K562 (cell line): Measurements from ENCODE around the gene RAB6B. TPM values are rescaled to one million over a fixed set of nuclear protein-coding genes. Genes with fewer than 3 reads are reported as not detected.

Experiments
- ATAC-seq: fragments of 200-7000 bp; cut with Tn5 transposase; 3 replicates; pipeline ENCODE4 v1.9.1; 2020; ENCODE audit warnings: moderate library complexity
- BruUV-seq: library from RNA; stranded (reverse); fragments of 400-500 nt; replicated peaks from 2 replicates; lab custom pipeline; 2021; lab: Mats Ljungman, UMichigan
- CTCF ChIA-PET: fragments of 300-600 bp; formaldehyde crosslinking; extraction: SDS; loops from one replicate; lab custom pipeline; 2021; ENCODE audit warnings: low intra/inter-chr PET ratio; lab: Yijun Ruan, JAX
- POLR2A ChIA-PET: fragments of 300-600, 350-650 bp; sonication (Branson Sonifier 250); formaldehyde crosslinking; extraction: SDS; loops from one replicate; lab custom pipeline; 2021; ENCODE audit warnings: antibody characterized with exemption, inconsistent platforms; lab: Yijun Ruan, JAX
- DNase-seq, 4 experiments: peaks; one replicate each; pipeline versions ENCODE4 v3.0.0 to v3.0.0-alpha.2; 2011 to 2018; ENCODE audit warnings: low spot score in 3 of 4, mixed read lengths in 3 of 4; ENCODE audit errors: extremely low read depth in 1 of 4
- FAIRE-seq: peaks from 2 replicates; lab custom pipeline; 2011; peaks lifted over from hg19 to GRCh38; lab: Jason Lieb, UNC
- H2AFZ ChIP-seq: 2 replicates; pipeline ENCODE4 v1.6.0; 2011; ENCODE audit warnings: low read depth, low read length, control low read depth, inconsistent platforms
- H3K27ac ChIP-seq: fragments of 200-600 bp; 3 replicates; pipeline ENCODE4 v1.8.0; 2011; ENCODE audit warnings: low read depth, mild to moderate bottlenecking, control low read depth, inconsistent platforms, low read length, moderate library complexity, mixed read lengths; ENCODE audit errors: extremely low read depth
- H3K27me3 ChIP-seq, 2 experiments: fragments of 300-600 bp in 1 of 2; 2 replicates in 1 of 2; 3 replicates in 1 of 2; pipeline versions ENCODE4 v1.6.0 to v1.8.0; 2011; ENCODE audit warnings: inconsistent platforms in 2 of 2, low read length in 2 of 2, mild to moderate bottlenecking in 1 of 2, mixed read lengths in 1 of 2, moderate library complexity in 1 of 2; ENCODE audit not compliant: control insufficient read depth in 2 of 2, insufficient read depth in 2 of 2
- H3K36me3 ChIP-seq: fragments of 300-600 bp; 3 replicates; pipeline ENCODE4 v1.8.0; 2011; ENCODE audit warnings: mild to moderate bottlenecking, low read length, inconsistent platforms; ENCODE audit not compliant: control insufficient read depth, insufficient read depth
- H3K4me1 ChIP-seq, 2 experiments: fragments of 200-600 bp in 1 of 2; replicated peaks in 1 of 2; 2 replicates in 1 of 2; 3 replicates in 1 of 2; pipeline versions ENCODE4 v1.5.1 to v1.8.0; 2011; ENCODE audit warnings: inconsistent platforms in 2 of 2, low read length in 2 of 2, mild to moderate bottlenecking in 1 of 2, mixed read lengths in 1 of 2, moderate library complexity in 1 of 2; ENCODE audit not compliant: control insufficient read depth in 2 of 2, insufficient read depth in 2 of 2
- H3K4me2 ChIP-seq: 2 replicates; pipeline ENCODE4 v1.6.1; 2011; ENCODE audit warnings: low read length, control low read depth, inconsistent platforms, mixed read lengths; ENCODE audit not compliant: insufficient read depth
- H3K4me3 ChIP-seq: fragments of 200-600 bp; sonication (generic), shearing (Covaris generic); 2 replicates; pipeline ENCODE4 v1.5.1; 2016; ENCODE audit warnings: control low read depth, inconsistent platforms
- H3K79me2 ChIP-seq: fragments of 200-600 bp; 3 replicates; pipeline ENCODE4 v1.8.0; 2011; ENCODE audit warnings: low read length, inconsistent platforms; ENCODE audit not compliant: control insufficient read depth, insufficient read depth
- H3K9ac ChIP-seq, 2 experiments: 2 replicates each; pipeline versions ENCODE4 v1.6.0 to v1.6.1; 2011; ENCODE audit warnings: low read depth in 2 of 2, low read length in 2 of 2, control low read depth in 1 of 2, inconsistent platforms in 1 of 2, mild to moderate bottlenecking in 1 of 2, mixed read lengths in 1 of 2; ENCODE audit not compliant: insufficient read depth in 1 of 2
- H3K9me1 ChIP-seq: one replicate; pipeline ENCODE4 v1.6.0; 2011; ENCODE audit warnings: inconsistent platforms, mild to moderate bottlenecking, low read length, moderate library complexity; ENCODE audit not compliant: control insufficient read depth, insufficient read depth
- H3K9me3 ChIP-seq: replicated peaks from 2 replicates; pipeline ENCODE4 v1.5.1; 2011; ENCODE audit warnings: low read depth, low read length, inconsistent platforms; ENCODE audit not compliant: control insufficient read depth, insufficient read depth
- H4K20me1 ChIP-seq: replicated peaks from 2 replicates; pipeline ENCODE4 v1.6.1; 2011; ENCODE audit warnings: low read length, inconsistent platforms, mixed read lengths; ENCODE audit not compliant: control insufficient read depth, insufficient read depth
- ARID2 ChIP-seq: fragments of 450-650 bp; IDR thresholded peaks from 2 replicates; pipeline ENCODE4 v1.6.1; 2017; ENCODE audit warnings: antibody characterized with exemption, mild to moderate bottlenecking
- ARNT ChIP-seq, 2 experiments: fragments of 450-650 bp; IDR thresholded peaks; 2 replicates each; pipeline ENCODE4 v1.6.1; 2016; ENCODE audit warnings: mild to moderate bottlenecking in 1 of 2
- CREB1 ChIP-seq, 2 experiments: sonication (generic) in 1 of 2; formaldehyde crosslinking in 1 of 2; IDR thresholded peaks; 2 replicates each; pipeline versions ENCODE4 v1.6.1 to v1.8.0; 2012 to 2022; ENCODE audit warnings: inconsistent platforms in 1 of 2, mild to moderate bottlenecking in 1 of 2, missing genetic modification reagents in 1 of 2, moderate library complexity in 1 of 2
- EP400 ChIP-seq: fragments of 450-650 bp; IDR thresholded peaks from 2 replicates; pipeline ENCODE4 v1.6.1; 2017; ENCODE audit warnings: antibody characterized with exemption, mild to moderate bottlenecking, moderate library complexity
- FOXJ2 ChIP-seq: fragments of 200-800 bp; sonication (Bioruptor generic); IDR thresholded peaks from 2 replicates; pipeline ENCODE4 v1.6.1; 2016; ENCODE audit warnings: missing genetic modification characterization, missing compliant biosample characterization
- MAFF ChIP-seq: IDR thresholded peaks from 2 replicates; pipeline ENCODE4 v1.6.1; 2012; ENCODE audit warnings: low read length, improper control_type of control experiment
- NR1H2 ChIP-seq: sonication (generic); formaldehyde crosslinking; IDR thresholded peaks from 2 replicates; pipeline ENCODE4 v1.4.0; 2020; ENCODE audit warnings: mild to moderate bottlenecking, missing genetic modification reagents
- PTTG1 ChIP-seq: fragments of 450-650 bp; IDR thresholded peaks from 2 replicates; pipeline ENCODE4 v1.6.1; 2016; ENCODE audit warnings: low read depth, mild to moderate bottlenecking, missing genetic modification characterization, missing compliant biosample characterization
- PURB ChIP-seq: sonication (generic); formaldehyde crosslinking; IDR thresholded peaks from 2 replicates; pipeline ENCODE4 v1.9.0; 2021; ENCODE audit warnings: low read depth, mild to moderate bottlenecking, missing genetic modification reagents
- SMAD2 ChIP-seq: fragments of 150-350 bp; IDR thresholded peaks from 2 replicates; pipeline ENCODE4 v1.6.1; 2014; ENCODE audit warnings: low read depth, mild to moderate bottlenecking, low read length
- SREBF2 ChIP-seq: sonication (generic); formaldehyde crosslinking; IDR thresholded peaks from 2 replicates; pipeline ENCODE4 v1.4.0; 2020; ENCODE audit warnings: mild to moderate bottlenecking, missing genetic modification reagents
- ZNF316 ChIP-seq: fragments of 450-650 bp; IDR thresholded peaks from 2 replicates; pipeline ENCODE4 v1.6.1; 2016
- ZNF41 ChIP-seq: fragments of 250-450 bp; sonication (Bioruptor Pico); conservative IDR thresholded peaks from 2 replicates; pipeline ENCODE4 v1.4.0; 2020; ENCODE audit warnings: mild to moderate bottlenecking
- ZNF780A ChIP-seq: fragments of 250-450 bp; sonication (Bioruptor Pico); IDR thresholded peaks from 2 replicates; pipeline ENCODE4 v1.5.0; 2021; ENCODE audit warnings: mild to moderate bottlenecking
- WGBS: fragments of 100-300 bp; shearing (Covaris generic); methylation state at CpG from one replicate; pipeline ENCODE4 v1.1.6; 2016; ENCODE audit warnings: low coverage, mixed read lengths; ENCODE audit not compliant: insufficient coverage; ENCODE audit errors: missing lambda C conversion rate; 5-methylcytosine and 5-hydroxymethylcytosine counted together
- in situ Hi-C: fragments of 300-500 bp; cut with MboI; formaldehyde crosslinking; loops from 4 replicates; pipeline ENCODE4 v1.15.0; 2018; ENCODE audit warnings: inconsistent platforms, mixed read lengths
- intact Hi-C: fragments of 100-400 bp; cut with micrococcal nuclease; formaldehyde crosslinking; loops from 2 replicates; pipeline ENCODE4 v1.14.2; 2022
- polyA plus RNA-seq, 8 experiments: library from polyadenylated mRNA; depleted of rRNA in 4 of 8; stranded (reverse) in 5 of 8; unstranded in 3 of 8; fragments of >200 nt; fragmentation: Nextera tagmentation in 2 of 8; fragmentation: Illumina TruSeq in 1 of 8; extraction: Ambion mirVana in 2 of 8; extraction: Trizol in 1 of 8; gene quantifications; 2 replicates each; pipeline versions ENCODE4 v1.2.1 to v1.2.3, GENCODE V29; 2011 to 2014; ENCODE audit warnings: inconsistent platforms in 1 of 8, missing spikeins in 1 of 8
- total RNA-seq, 7 experiments: library from RNA; depleted of rRNA in 6 of 7; stranded (reverse); fragments of >200 nt in 6 of 7; fragmentation: Illumina TruSeq in 2 of 7; extraction: Trizol in 2 of 7; gene quantifications; 2 replicates each; pipeline versions ENCODE4 v1.2.1 to v1.2.3, GENCODE V29; 2011 to 2021; ENCODE audit warnings: low replicate concordance in 1 of 7
- TF ChIP-seq, protein P1 (sequence below): fragments of 450-650 bp; formaldehyde crosslinking; IDR thresholded peaks from 2 replicates; pipeline ENCODE4 v1.4.0; 2020; ENCODE audit warnings: mild to moderate bottlenecking
- TF ChIP-seq, protein P2 (sequence below): fragments of 250-450 bp; sonication (Bioruptor Pico); IDR thresholded peaks from 2 replicates; pipeline ENCODE4 v1.8.0; 2022; ENCODE audit warnings: moderate library complexity, mild to moderate bottlenecking, inconsistent platforms
- TF ChIP-seq, protein P3 (sequence below): fragments of 250-450 bp; sonication (Bioruptor Pico); IDR thresholded peaks from 2 replicates; pipeline ENCODE4 v1.5.0; 2022; ENCODE audit warnings: mild to moderate bottlenecking
- TF ChIP-seq, protein P4 (sequence below), 2 experiments: fragments of 250-450 bp in 1 of 2; fragments of 450-650 bp in 1 of 2; sonication (Bioruptor Pico) in 1 of 2; IDR thresholded peaks; 2 replicates each; pipeline versions ENCODE4 v1.6.1 to v1.8.0; 2016 to 2021; ENCODE audit warnings: mild to moderate bottlenecking in 2 of 2, moderate library complexity in 2 of 2, missing compliant biosample characterization in 1 of 2, missing genetic modification characterization in 1 of 2

Gene RAB6B
- total and polyA plus RNA-seq, 9 of the 15 experiments (the other 6 are each of a cell fraction or from before 2014, with no cell fraction given), result 0.60 to 18.1 (median 1.5) TPM

GRCh38 chr3:133872781-133873180, 22.9 kb downstream of the RAB6B start (continued):
- TF ChIP-seq, protein P1, sequence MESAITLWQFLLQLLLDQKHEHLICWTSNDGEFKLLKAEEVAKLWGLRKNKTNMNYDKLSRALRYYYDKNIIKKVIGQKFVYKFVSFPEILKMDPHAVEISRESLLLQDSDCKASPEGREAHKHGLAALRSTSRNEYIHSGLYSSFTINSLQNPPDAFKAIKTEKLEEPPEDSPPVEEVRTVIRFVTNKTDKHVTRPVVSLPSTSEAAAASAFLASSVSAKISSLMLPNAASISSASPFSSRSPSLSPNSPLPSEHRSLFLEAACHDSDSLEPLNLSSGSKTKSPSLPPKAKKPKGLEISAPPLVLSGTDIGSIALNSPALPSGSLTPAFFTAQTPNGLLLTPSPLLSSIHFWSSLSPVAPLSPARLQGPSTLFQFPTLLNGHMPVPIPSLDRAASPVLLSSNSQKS (CRISPR knock-in tag), result no peak

DNA sequence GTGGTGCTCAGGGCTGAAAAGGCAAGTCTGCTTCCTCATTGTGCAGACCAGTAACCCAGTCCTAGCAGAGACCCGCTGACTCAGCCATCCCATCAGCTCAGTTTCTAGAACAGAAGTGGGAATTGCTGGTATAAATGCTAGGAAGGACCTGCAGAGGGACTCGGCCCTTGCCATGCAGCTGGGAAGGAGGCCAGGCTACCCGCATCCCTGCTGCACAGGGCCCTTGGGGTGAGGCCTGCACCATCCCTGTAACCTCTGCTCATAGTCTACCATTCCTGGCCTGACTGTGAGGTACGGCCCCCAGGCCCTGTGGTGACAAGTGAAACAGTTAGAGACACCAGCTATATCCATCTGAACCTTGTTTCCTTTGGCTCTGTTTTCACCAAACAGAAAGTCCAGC, 23.5 kb downstream of the RAB6B start:
- ATAC-seq (no peak), DNase-seq (no peak), FAIRE-seq (no peak)
- ChIA-PET CTCF (no interaction called here), POLR2A (interaction anchor here (1.1 kb wide), 1 partner anchor 8 kb away, joined by 3 read pairs; no protein-coding TSS in a partner anchor)
- peak overlapping the region in 1 of 2 experiments; percentile 64; a peak in 2 of 4 replicates for H3K9ac ChIP-seq
- H3K4me2 ChIP-seq, result no peak overlapping the region
- peaks cover 0 to 9% of the 10 kb centered on the region in 2 experiments; a peak in 3 of 5 replicates for H3K4me1 ChIP-seq
- intact Hi-C loops, result no loop called here
- in situ Hi-C loops, result no loop called here
- BruUV-seq, result no TSS peak
- 62% methylated on average over 3 of the region's 4 CpGs for WGBS
- no peak overlapping the region for H2AFZ ChIP-seq
- H4K20me1 ChIP-seq, result no peaks in the 10 kb centered on the region
- H3K27ac ChIP-seq, result no peak overlapping the region
- H3K36me3 ChIP-seq, result no peaks in the 10 kb centered on the region; the same call in 2 of the 3 replicates
- H3K79me2 ChIP-seq, result 0 out of 3 replicates have a peak, but pooled peaks cover 4% of the 10 kb centered on the region
- no peaks in the 10 kb centered on the region for H3K27me3 ChIP-seq
- no peak overlapping the region for H3K4me3 ChIP-seq
- H3K9me3 ChIP-seq, result no peaks in the 10 kb centered on the region
- no peaks in the 10 kb centered on the region for H3K9me1 ChIP-seq
- TF ChIP-seq SREBF2 (CRISPR knock-in tag) (no peak), ZNF41 (CRISPR knock-in tag) (no peak), ZNF780A (CRISPR knock-in tag) (no peak), PTTG1 (tag) (no peak), MAFF (0 out of 2 replicates have a peak, but pooled peaks have one; percentile 4), NR1H2 (CRISPR knock-in tag) (no peak), FOXJ2 (tag) (no peak), ZNF316 (0 out of 2 replicates have a peak, but pooled peaks have one; percentile 39), SMAD2 (no peak), EP400 (no peak), PURB (CRISPR knock-in tag) (no peak), ARID2 (no peak), ARNT (IDR thresholded peaks at IDR 0.05) (no peak), CREB1 (IDR thresholded peaks at IDR 0.05) (no peak), CREB1 (CRISPR knock-in tag; IDR thresholded peaks at IDR 0.05) (no peak)
- TF ChIP-seq, protein P2, sequence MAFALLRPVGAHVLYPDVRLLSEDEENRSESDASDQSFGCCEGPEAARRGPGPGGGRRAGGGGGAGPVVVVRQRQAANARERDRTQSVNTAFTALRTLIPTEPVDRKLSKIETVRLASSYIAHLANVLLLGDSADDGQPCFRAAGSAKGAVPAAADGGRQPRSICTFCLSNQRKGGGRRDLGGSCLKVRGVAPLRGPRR (CRISPR knock-in tag), result no peak
- TF ChIP-seq, protein P3, sequence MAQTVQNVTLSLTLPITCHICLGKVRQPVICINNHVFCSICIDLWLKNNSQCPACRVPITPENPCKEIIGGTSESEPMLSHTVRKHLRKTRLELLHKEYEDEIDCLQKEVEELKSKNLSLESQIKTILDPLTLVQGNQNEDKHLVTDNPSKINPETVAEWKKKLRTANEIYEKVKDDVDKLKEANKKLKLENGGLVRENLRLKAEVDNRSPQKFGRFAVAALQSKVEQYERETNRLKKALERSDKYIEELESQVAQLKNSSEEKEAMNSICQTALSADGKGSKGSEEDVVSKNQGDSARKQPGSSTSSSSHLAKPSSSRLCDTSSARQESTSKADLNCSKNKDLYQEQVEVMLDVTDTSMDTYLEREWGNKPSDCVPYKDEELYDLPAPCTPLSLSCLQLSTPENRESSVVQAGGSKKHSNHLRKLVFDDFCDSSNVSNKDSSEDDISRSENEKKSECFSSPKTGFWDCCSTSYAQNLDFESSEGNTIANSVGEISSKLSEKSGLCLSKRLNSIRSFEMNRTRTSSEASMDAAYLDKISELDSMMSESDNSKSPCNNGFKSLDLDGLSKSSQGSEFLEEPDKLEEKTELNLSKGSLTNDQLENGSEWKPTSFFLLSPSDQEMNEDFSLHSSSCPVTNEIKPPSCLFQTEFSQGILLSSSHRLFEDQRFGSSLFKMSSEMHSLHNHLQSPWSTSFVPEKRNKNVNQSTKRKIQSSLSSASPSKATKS, result no peak
- TF ChIP-seq, protein P4, sequence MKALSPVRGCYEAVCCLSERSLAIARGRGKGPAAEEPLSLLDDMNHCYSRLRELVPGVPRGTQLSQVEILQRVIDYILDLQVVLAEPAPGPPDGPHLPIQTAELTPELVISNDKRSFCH (CRISPR knock-in tag; IDR thresholded peaks at IDR 0.05), result no peak
- TF ChIP-seq, protein P4 (tag; IDR thresholded peaks at IDR 0.05), result no peak
